Loucy (cell line): Measurements from ENCODE around the gene SET.

Experiments
- EZH2phosphoT487 ChIP-seq: fragments of 200-600 bp; IDR thresholded peaks from 2 replicates; pipeline ENCODE4 v1.6.1; 2018; ENCODE audit warnings: antibody characterized with exemption, mild to moderate bottlenecking, moderate library complexity, borderline replicate concordance
- TF ChIP-seq, protein P1 (sequence below): fragments of 200-600 bp; sonication (generic); conservative IDR thresholded peaks from 2 replicates; pipeline ENCODE4 v1.5.1; 2014; ENCODE audit warnings: mild to moderate bottlenecking, antibody characterized with exemption, low read length

DNA sequence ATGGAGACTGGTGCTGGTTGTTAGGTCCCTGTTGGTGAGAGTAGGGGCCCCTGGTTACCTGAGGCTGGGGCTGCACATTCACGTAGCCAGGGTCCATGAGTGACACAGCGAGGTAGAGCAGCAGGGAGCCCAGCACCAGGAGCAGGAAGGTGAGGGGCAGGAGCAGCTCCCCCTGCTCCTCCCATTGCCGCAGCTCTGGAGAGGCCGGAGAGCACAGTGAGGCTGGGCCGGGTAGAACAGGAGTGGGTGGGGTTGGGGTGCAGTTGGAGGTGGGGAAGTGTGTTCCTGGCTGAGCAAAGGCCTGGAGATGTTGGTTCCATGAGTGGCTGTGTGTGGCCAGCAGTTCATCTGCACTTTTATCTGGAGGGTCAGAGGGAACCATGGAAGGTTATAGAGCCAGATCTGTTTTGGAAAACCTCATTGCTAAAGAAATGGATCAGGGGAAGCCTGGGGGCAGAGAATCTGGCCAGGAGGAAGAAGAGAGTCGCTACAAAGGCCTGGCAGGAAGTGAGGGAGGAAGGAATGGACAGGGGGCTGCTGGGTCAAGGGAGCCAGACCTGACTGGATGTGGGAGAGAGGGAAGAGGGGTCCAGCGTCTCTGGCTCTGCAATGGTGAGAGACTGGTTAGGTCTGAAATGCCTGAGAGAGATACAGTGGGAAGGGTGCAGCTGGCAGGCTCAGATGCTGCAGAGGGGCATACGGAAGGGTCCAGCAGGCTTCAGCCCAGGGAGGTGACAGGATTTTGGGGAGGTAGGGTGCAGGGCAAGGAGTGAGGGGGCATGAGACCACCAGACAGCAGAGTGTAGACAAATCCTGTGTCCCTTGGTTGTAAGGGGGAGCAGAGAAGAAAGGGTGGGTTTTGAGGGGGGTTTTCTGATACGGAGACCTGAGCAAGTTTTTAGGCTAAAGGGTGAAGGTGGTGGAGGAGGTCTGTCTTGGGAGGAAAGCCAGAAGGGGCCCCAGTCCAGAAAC is 33.6 kb downstream of the SET start:
- TF ChIP-seq EZH2phosphoT487, result no peak
- TF ChIP-seq, protein P1, sequence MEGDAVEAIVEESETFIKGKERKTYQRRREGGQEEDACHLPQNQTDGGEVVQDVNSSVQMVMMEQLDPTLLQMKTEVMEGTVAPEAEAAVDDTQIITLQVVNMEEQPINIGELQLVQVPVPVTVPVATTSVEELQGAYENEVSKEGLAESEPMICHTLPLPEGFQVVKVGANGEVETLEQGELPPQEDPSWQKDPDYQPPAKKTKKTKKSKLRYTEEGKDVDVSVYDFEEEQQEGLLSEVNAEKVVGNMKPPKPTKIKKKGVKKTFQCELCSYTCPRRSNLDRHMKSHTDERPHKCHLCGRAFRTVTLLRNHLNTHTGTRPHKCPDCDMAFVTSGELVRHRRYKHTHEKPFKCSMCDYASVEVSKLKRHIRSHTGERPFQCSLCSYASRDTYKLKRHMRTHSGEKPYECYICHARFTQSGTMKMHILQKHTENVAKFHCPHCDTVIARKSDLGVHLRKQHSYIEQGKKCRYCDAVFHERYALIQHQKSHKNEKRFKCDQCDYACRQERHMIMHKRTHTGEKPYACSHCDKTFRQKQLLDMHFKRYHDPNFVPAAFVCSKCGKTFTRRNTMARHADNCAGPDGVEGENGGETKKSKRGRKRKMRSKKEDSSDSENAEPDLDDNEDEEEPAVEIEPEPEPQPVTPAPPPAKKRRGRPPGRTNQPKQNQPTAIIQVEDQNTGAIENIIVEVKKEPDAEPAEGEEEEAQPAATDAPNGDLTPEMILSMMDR, result no peak
